Measurements from ENCODE around the gene SLC10A3. TPM values are rescaled to one million over a fixed set of nuclear protein-coding genes. Genes with fewer than 3 reads are reported as not detected.

The SLC10A3 gene
- total RNA-seq, 2 donors from 2014 or later, result 5.4 to 9.1 TPM

DNA sequence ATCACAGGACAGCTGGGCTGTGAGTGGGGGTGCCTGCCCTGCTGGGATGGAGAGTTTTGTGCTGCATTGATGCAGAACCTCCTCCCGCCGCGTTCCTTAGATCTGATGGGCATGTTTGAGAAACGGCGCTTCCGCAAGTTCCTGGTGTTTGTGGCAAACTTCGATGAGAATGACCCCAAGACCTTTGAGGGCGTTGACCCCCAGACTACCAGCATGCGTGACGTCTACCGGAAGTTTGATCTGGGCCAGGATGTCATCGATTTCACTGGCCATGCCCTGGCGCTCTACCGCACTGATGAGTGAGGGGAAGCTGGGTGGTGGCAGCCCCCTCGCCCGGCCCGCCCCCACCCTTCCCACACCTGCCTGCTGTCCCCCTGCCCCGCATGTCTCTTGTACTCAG, 50.6 kb downstream of the SLC10A3 start:
- Mint-ChIP-seq H3K4me3 (no peak overlapping the region), H3K27me3 (ENCODE audit: insufficient read depth) (no peaks in the 10 kb centered on the region), H3K36me3 (ENCODE audit: low read depth) (peaks cover 14% of the 10 kb centered on the region), H3K4me1 (no peaks in the 10 kb centered on the region), H3K27ac (no peak overlapping the region), H3K9me3 (peaks cover 67% of the 10 kb centered on the region)
- TF ChIP-seq, protein P1, sequence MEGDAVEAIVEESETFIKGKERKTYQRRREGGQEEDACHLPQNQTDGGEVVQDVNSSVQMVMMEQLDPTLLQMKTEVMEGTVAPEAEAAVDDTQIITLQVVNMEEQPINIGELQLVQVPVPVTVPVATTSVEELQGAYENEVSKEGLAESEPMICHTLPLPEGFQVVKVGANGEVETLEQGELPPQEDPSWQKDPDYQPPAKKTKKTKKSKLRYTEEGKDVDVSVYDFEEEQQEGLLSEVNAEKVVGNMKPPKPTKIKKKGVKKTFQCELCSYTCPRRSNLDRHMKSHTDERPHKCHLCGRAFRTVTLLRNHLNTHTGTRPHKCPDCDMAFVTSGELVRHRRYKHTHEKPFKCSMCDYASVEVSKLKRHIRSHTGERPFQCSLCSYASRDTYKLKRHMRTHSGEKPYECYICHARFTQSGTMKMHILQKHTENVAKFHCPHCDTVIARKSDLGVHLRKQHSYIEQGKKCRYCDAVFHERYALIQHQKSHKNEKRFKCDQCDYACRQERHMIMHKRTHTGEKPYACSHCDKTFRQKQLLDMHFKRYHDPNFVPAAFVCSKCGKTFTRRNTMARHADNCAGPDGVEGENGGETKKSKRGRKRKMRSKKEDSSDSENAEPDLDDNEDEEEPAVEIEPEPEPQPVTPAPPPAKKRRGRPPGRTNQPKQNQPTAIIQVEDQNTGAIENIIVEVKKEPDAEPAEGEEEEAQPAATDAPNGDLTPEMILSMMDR (conservative IDR thresholded peaks at IDR 0.05), result no peak
- Histone ChIP-seq H3K9me3 (ENCODE audit: control insufficient read depth, low read length) (no peaks in the 10 kb centered on the region), H3K27me3 (ENCODE audit: control insufficient read depth, insufficient read depth, low read length, poor library complexity, severe bottlenecking) (no peaks in the 10 kb centered on the region), H3K36me3 (ENCODE audit: control insufficient read depth, insufficient read depth, low read length) (peaks cover 22% of the 10 kb centered on the region), H3K4me3 (ENCODE audit: low read length) (no peak overlapping the region), H3K9ac (ENCODE audit: extremely low read depth, low read length, poor library complexity, severe bottlenecking) (no peak overlapping the region), H3K4me1 (ENCODE audit: control insufficient read depth, insufficient read depth, low read length) (no peaks in the 10 kb centered on the region), H3K27ac (ENCODE audit: low read depth, low read length) (no peak overlapping the region)
- DNase-seq, result no peak
- WGBS, 2 experiments (ENCODE audit: insufficient coverage in 1 of 2, insufficient read length in 1 of 2), result 95 to 98% methylated on average over 11 to 12 of the region's 18 CpGs

DNA sequence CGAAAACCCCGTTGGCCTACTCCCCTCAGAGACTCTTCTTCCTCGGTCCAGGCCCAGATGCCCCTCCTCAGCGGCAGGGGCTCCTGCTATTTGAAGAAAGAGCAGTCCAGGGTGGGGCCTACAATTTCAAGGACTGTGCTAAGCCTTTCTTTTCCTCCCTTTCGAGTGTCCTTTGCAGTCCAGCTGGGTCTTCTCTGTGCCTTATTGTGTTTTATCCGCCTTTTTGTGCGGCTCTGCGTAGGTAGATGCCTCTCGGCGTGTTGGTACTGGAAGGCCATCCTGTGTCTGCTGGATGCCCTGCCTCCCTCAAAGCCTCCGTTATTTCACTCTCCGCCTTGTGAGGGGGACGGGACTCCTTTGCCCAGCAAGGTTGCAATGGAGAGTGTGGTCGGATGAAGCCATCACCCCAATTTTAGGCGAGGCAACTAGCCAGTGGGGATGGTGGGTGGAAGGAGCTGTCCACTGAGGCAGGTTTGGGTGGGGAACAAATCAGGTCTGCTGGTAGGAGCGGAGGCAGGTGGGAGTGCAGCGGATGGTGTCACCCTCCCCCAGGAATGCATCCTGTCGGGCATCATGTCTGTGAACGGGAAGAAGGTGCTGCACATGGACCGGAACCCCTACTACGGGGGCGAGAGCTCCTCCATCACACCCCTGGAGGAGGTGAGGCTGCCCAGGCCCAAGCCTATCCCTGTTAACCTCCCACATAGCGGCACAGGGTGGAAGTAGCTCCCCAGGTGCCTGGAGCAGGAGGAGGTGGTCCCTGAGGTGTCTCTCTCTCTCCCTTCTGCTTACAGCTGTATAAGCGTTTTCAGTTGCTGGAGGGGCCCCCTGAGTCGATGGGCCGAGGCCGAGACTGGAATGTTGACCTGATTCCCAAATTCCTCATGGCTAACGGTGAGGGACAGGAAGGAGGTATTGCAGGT, 52.2 kb downstream of the SLC10A3 start:
- H3K4me3 ChIP-seq (ENCODE audit: low read length), result peak overlapping the region; percentile 85
- H3K27ac Mint-ChIP-seq, result no peak overlapping the region
- WGBS, 2 experiments (ENCODE audit: insufficient coverage in 1 of 2, insufficient read length in 1 of 2), result 67 to 85% methylated on average over 8 to 26 of the region's 28 CpGs
- H3K36me3 Mint-ChIP-seq (ENCODE audit: low read depth), result peaks cover 18% of the 10 kb centered on the region
- peaks cover 22% of the 10 kb centered on the region for H3K36me3 ChIP-seq (ENCODE audit: control insufficient read depth, insufficient read depth, low read length)
- H3K9me3 Mint-ChIP-seq, result peaks cover 75% of the 10 kb centered on the region
- peak overlapping the region; percentile 71 for H3K27ac ChIP-seq (ENCODE audit: low read depth, low read length)
- peak overlapping the region; percentile 78 for H3K4me3 Mint-ChIP-seq
- no peaks in the 10 kb centered on the region for H3K27me3 Mint-ChIP-seq (ENCODE audit: insufficient read depth)
- H3K9ac ChIP-seq (ENCODE audit: extremely low read depth, low read length, poor library complexity, severe bottlenecking), result no peak overlapping the region
- H3K4me1 Mint-ChIP-seq, result no peaks in the 10 kb centered on the region
- no peaks in the 10 kb centered on the region for H3K4me1 ChIP-seq (ENCODE audit: control insufficient read depth, insufficient read depth, low read length)
- TF ChIP-seq, protein P1 (conservative IDR thresholded peaks at IDR 0.05), result no peak
- H3K9me3 ChIP-seq (ENCODE audit: control insufficient read depth, low read length), result no peaks in the 10 kb centered on the region
- H3K27me3 ChIP-seq (ENCODE audit: control insufficient read depth, insufficient read depth, low read length, poor library complexity, severe bottlenecking), result no peaks in the 10 kb centered on the region
- no peak for DNase-seq

Small RNA genes within 50 kb of the gene (microRNA-seq; reads per million reads assigned to microRNA genes)
- not detected for gene MIR6858 (ENCODE audit: borderline microRNAs expressed)

Other genes with a start within 250 kb of the SLC10A3 start
- not detected for gene OPN1MW3, start 233.0 kb downstream of the SLC10A3 start, total RNA-seq
- not detected for gene TEX28, start 195.5 kb downstream of the SLC10A3 start, total RNA-seq
- not detected for gene TKTL1, start 194.8 kb downstream of the SLC10A3 start, total RNA-seq
- gene FLNA, start 116.0 kb downstream of the SLC10A3 start, total RNA-seq, result 1,000 to 10,000 TPM; 1,074 to 1,251 TPM
- gene EMD, start 111.3 kb downstream of the SLC10A3 start, total RNA-seq, result 10 to 100 TPM; 60.3 to 76.4 TPM
- gene RPL10, start 92.3 kb downstream of the SLC10A3 start, total RNA-seq, result 1,000 to 10,000 TPM; 2,142 to 2,551 TPM
- gene DNASE1L1, start 81.4 kb downstream of the SLC10A3 start, total RNA-seq, result 10 to 100 TPM; 13.8 to 17.0 TPM
- 10 to 100 TPM; 32.9 to 62.9 TPM for gene TAFAZZIN, start 79.1 kb downstream of the SLC10A3 start, total RNA-seq
- 10 to 100 TPM; 61.6 to 66.8 TPM for gene ATP6AP1, start 62.0 kb downstream of the SLC10A3 start, total RNA-seq
- gene GDI1, start 53.5 kb downstream of the SLC10A3 start, total RNA-seq, result 100 to 1,000 TPM; 143 to 179 TPM
- gene FAM50A, start 46.5 kb downstream of the SLC10A3 start, total RNA-seq, result 100 to 1,000 TPM in 1 of 2 donors, 10 to 100 TPM in 1; 91.0 to 102 TPM
- 10 to 100 TPM; 52.6 to 68.8 TPM for gene PLXNA3, start 32.3 kb downstream of the SLC10A3 start, total RNA-seq
- gene LAGE3, start 11.3 kb downstream of the SLC10A3 start, total RNA-seq, result 10 to 100 TPM; 29.5 to 34.1 TPM
- 10 to 100 TPM; 29.1 to 35.9 TPM for gene UBL4A, start 4.0 kb downstream of the SLC10A3 start, total RNA-seq
- gene FAM3A, start 25.6 kb upstream of the SLC10A3 start, total RNA-seq, result 10 to 100 TPM; 23.6 to 24.3 TPM
- 10 to 100 TPM; 71.7 to 81.4 TPM for gene G6PD, start 56.2 kb upstream of the SLC10A3 start, total RNA-seq
- 10 to 100 TPM; 19.8 to 20.3 TPM for gene IKBKG, start 57.0 kb upstream of the SLC10A3 start, total RNA-seq
- gene CTAG1A, start 94.5 kb upstream of the SLC10A3 start, total RNA-seq, result not detected
- gene CTAG1B, start 128.7 kb upstream of the SLC10A3 start, total RNA-seq, result not detected
- not detected for gene CTAG2, start 162.9 kb upstream of the SLC10A3 start, total RNA-seq